GM12891 (cell line): Measurements from ENCODE around the gene F7. TPM values are rescaled to one million over a fixed set of nuclear protein-coding genes. Genes with fewer than 3 reads are reported as not detected.
"Not testable (repeated sequence)": the region's sequence is repeated elsewhere in the genome, so short reads cannot be mapped to it uniquely, and the experiment has no call there.

ENCODE experiments used
- DNase-seq: peaks from one replicate; pipeline ENCODE4 v3.0.0; 2011; ENCODE audit warnings: low spot score; ENCODE audit not compliant: insufficient read length
- FAIRE-seq: peaks from 2 replicates; lab custom pipeline; 2011; peaks lifted over from hg19 to GRCh38; lab: Jason Lieb, UNC
- PAX5 ChIP-seq: IDR thresholded peaks from 2 replicates; pipeline ENCODE4 v1.6.1; 2011; ENCODE audit warnings: low read length, moderate library complexity, mild to moderate bottlenecking; ENCODE audit not compliant: insufficient read depth, severe bottlenecking
- POLR2A ChIP-seq: IDR thresholded peaks from 2 replicates; pipeline ENCODE4 v1.6.1; 2011; ENCODE audit warnings: low read depth, low read length, control low read depth
- POLR2AphosphoS5 ChIP-seq: IDR thresholded peaks from 2 replicates; pipeline ENCODE4 v1.6.1; 2011; ENCODE audit warnings: low read depth, low read length, control low read depth
- POU2F2 ChIP-seq: IDR thresholded peaks from 2 replicates; pipeline ENCODE4 v1.6.1; 2011; ENCODE audit warnings: low read depth, mild to moderate bottlenecking, control low read depth, low read length, moderate library complexity
- SPI1 ChIP-seq: IDR thresholded peaks from 2 replicates; pipeline ENCODE4 v1.6.1; 2011; ENCODE audit warnings: low read depth, low read length, control low read depth
- TAF1 ChIP-seq: IDR thresholded peaks from 2 replicates; pipeline ENCODE4 v1.6.1; 2011; ENCODE audit warnings: low read depth, low read length, control low read depth
- polyA plus RNA-seq: library from polyadenylated mRNA; unstranded; fragments of >200 nt; gene quantifications from one replicate; pipeline ENCODE4 v1.2.1, GENCODE V29; 2012; ENCODE audit warnings: low read depth, missing spikeins, inconsistent platforms; ENCODE audit not compliant: missing spikeins

Gene F7
- not detected for polyA plus RNA-seq

GRCh38 chr13:113105032-113105920 is at the start of gene F7:
F7 (plus strand) TSS chr13:113105791; CDS start chr13:113105842, 51 bp downstream.
- TF ChIP-seq PAX5, result no peak
- no peak for TF ChIP-seq POLR2A
- TF ChIP-seq TAF1, result no peak
- no peak for TF ChIP-seq SPI1
- no peak for TF ChIP-seq POU2F2
- DNase-seq (no peak), FAIRE-seq (no peak)

- TF ChIP-seq TAF1 (no peak), SPI1 (no peak)
- DNase-seq, result no peak
- FAIRE-seq, result no peak
These were observed 48.5 kb upstream of the F7 start for GRCh38 chr13:113057084-113057483.

- DNase-seq, FAIRE-seq: not testable (repeated sequence)
These were observed 48.0 kb upstream of the F7 start for GRCh38 chr13:113057559-113057958.

- DNase-seq (no peak), FAIRE-seq (no peak)
- TF ChIP-seq POU2F2, result no peak
- TF ChIP-seq SPI1, result no peak
- no peak for TF ChIP-seq POLR2AphosphoS5
- TF ChIP-seq TAF1, result no peak
- no peak for TF ChIP-seq PAX5
- TF ChIP-seq POLR2A, result no peak
These were observed 47.2 kb upstream of the F7 start for GRCh38 chr13:113058129-113058987.

- DNase-seq, result no peak
- TF ChIP-seq PAX5 (no peak), SPI1 (no peak), POU2F2 (no peak), POLR2A (no peak), POLR2AphosphoS5 (no peak), TAF1 (no peak)
- FAIRE-seq, result no peak
These were observed 46.4 kb upstream of the F7 start for GRCh38 chr13:113058988-113059850.

- no peak for TF ChIP-seq POLR2A
- TF ChIP-seq POLR2AphosphoS5, result no peak
- TF ChIP-seq PAX5, result no peak
- TF ChIP-seq TAF1, result no peak
- no peak for TF ChIP-seq POU2F2
- no peak for DNase-seq
- no peak for FAIRE-seq
These were observed 45.7 kb upstream of the F7 start for GRCh38 chr13:113059891-113060290.

GRCh38 chr13:113060557-113061270 is 44.9 kb upstream of the F7 start:
- DNase-seq (no peak), FAIRE-seq (no peak)
- TF ChIP-seq POLR2AphosphoS5, result no peak
- no peak for TF ChIP-seq POLR2A
- no peak for TF ChIP-seq TAF1
- TF ChIP-seq SPI1, result no peak
- no peak for TF ChIP-seq PAX5
- no peak for TF ChIP-seq POU2F2

- FAIRE-seq (no peak), DNase-seq (no peak)
- TF ChIP-seq POLR2A (no peak), POLR2AphosphoS5 (no peak), SPI1 (no peak), PAX5 (no peak), TAF1 (no peak)
These were observed 44.3 kb upstream of the F7 start for GRCh38 chr13:113061271-113061625.

GRCh38 chr13:113061796-113062425 is 43.7 kb upstream of the F7 start:
- DNase-seq, result no peak
- no peak for FAIRE-seq

More at GRCh38 chr13:113061796-113062425, 43.7 kb upstream of the F7 start:
- TF ChIP-seq TAF1 (no peak), POLR2A (no peak), POU2F2 (no peak), SPI1 (no peak)
